AG09319 (cell line): ENCODE results near the gene EFCAB7.

Experiments
- DNase-seq: peaks from one replicate; pipeline ENCODE4 v3.0.0-alpha.2; 2010; ENCODE audit warnings: low read depth; ENCODE audit errors: extremely low read depth
- TF ChIP-seq, protein P1 (sequence below): IDR thresholded peaks from 2 replicates; pipeline ENCODE4 v1.5.1; 2011; ENCODE audit warnings: low read depth, mild to moderate bottlenecking, inconsistent platforms, low read length, moderate library complexity

Gene EFCAB7

DNA sequence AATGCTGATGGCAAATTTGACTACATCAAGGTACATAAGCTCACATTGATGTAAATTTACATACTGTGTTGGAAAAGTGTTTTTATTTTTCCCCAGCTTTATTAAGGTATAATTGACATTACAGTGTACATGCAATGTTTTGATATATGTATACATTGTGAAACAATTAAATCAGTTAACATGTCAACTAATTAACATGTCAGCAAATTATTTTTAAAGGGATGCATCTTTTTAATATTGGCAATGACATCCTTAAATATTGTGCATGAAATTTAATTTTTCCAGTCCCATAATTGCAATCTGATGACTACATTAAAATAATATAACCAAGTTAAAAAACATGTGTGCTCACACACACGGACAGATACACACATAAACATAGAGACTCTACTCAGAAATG lies 9.4 kb downstream of the EFCAB7 start:
- no peak for DNase-seq
- TF ChIP-seq, protein P1, sequence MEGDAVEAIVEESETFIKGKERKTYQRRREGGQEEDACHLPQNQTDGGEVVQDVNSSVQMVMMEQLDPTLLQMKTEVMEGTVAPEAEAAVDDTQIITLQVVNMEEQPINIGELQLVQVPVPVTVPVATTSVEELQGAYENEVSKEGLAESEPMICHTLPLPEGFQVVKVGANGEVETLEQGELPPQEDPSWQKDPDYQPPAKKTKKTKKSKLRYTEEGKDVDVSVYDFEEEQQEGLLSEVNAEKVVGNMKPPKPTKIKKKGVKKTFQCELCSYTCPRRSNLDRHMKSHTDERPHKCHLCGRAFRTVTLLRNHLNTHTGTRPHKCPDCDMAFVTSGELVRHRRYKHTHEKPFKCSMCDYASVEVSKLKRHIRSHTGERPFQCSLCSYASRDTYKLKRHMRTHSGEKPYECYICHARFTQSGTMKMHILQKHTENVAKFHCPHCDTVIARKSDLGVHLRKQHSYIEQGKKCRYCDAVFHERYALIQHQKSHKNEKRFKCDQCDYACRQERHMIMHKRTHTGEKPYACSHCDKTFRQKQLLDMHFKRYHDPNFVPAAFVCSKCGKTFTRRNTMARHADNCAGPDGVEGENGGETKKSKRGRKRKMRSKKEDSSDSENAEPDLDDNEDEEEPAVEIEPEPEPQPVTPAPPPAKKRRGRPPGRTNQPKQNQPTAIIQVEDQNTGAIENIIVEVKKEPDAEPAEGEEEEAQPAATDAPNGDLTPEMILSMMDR, result no peak

DNA sequence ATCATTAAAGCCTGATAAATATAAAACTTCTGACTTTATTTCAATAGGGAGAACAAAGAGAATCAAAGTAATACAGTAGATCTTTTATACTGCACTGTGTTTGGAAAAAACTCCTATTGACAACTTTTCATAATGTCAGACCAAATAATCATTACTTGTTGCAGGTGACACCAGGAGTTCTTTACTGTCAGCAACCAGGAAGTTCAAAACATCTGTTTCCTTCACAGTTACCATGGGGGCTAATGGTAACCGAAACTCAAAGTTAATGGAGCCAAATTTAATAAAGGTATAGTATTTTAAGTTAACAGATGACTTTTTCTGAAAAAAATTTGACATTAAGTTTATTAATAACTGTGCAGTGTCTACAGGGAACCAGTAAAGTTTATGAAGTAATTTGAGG lies 10.6 kb downstream of the EFCAB7 start:
- TF ChIP-seq, protein P1, result no peak
- DNase-seq, result no peak

DNA sequence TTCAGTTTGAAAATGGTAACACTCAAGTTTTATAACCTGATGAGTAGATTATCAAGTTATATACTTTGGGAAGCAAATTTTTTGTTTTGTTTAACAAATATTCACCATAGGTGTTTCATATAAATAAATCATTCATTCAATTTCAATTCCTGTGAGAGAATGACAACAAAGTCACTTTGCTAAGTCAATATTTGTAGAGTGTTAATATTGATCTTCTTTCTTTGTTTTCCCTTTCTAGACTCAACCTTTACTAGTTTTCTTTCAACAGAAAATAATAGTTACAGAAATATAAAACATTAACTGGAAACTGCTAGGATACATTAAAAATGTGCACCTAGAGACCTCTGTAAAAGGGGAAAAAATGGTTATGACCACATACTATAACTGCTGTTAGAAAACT lies 11.1 kb downstream of the EFCAB7 start:
- TF ChIP-seq, protein P1, result no peak
- DNase-seq, result no peak

DNA sequence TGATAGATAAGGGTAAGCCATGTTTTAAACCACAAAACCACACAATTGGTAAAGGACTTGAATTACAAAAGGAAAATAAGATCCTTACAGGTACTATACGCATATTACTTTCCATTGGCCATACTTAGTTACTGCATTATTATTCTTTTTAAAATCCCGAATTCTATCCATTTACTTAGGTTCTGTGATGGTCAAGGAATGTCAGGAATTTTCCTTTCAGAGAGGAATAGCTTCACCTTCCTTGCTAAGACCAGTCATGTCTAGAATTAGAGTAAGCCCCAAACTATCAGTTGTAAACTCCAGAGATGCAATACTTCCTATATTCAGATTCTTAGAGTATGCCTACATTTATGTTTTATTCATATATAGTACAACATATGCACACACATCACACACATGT lies 13.7 kb downstream of the EFCAB7 start:
- no peak for DNase-seq
- TF ChIP-seq, protein P1, result no peak

DNA sequence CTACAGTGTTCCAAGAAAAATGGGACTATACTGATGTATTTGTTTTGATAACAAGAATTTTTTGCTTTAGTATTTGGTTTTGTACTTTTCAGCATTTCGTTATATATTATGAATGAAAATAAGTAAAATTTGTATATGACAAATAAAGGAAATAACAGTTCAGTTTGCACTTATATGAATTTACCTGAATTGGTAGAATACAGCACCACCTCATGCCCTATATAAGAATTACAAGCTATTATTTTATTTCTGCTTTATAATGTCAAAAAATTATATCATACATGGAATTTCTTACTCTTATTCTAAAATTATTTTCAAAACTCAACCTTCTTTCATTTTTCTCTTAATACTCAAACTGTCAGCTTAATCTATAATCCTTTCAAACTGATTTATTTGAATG lies 14.6 kb downstream of the EFCAB7 start:
- no peak for DNase-seq
- TF ChIP-seq, protein P1, result peak; percentile 38

DNA sequence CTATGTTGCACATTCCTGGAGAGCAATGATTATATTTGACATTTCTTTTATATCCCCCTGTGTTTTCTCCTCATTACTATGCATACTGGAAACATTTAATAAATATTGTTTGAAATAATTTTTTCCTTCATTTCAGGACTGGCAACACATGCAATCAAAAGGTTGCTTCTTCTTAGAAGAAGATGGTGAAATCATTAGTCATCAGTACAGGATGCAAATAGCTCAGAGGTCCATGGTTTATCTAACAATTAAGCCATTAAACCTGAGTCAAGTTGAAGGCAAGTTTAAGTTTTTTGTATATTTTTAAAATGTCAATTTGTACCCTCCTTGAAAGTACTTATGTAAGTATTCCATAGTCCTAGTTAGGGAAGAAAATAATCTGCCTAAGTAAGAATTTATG lies 22.5 kb downstream of the EFCAB7 start:
- no peak for DNase-seq
- TF ChIP-seq, protein P1, result no peak

DNA sequence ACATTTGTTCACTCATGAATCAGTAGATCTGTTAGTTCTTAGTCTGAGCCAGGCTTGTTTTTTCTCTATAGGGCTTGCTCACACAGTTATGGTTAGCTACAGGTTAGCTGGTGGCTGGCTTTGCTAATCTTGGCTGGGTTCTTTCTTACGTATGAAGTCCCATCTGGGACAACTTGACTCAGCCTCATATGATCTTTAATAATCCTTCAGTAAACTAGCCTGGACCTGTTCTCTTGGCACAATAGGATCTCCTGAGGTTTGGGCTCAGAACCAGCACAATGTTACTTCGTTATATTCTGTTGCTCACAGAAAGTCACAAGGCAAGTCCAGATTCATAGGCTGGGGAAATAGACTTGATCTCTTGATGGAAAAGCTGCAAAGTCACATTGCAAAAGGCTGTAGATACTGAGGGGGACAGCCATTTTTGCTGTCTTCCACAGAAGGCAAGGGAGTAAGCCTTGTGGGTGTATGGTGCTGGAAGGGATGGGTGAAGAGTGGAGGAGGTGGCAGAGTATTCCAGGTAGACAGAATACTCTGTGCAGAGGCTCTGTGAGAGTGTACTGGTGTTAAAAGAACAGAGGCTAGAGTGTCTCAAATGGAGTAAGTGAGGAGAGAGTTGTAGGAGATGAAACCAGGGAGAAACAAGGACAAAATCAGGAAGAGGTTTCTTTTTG lies 24.4 kb downstream of the EFCAB7 start:
- DNase-seq, result no peak
- TF ChIP-seq, protein P1, result no peak
